AG09309 (cell line): ENCODE data around the gene PBX2.

Source experiments
- DNase-seq: peaks from one replicate; pipeline ENCODE4 v3.0.0-alpha.2; 2010; ENCODE audit warnings: low read depth
- H3K4me3 ChIP-seq: 2 replicates; pipeline ENCODE4 v1.5.1; 2011; ENCODE audit warnings: mild to moderate bottlenecking, low read depth, low read length, moderate library complexity; ENCODE audit not compliant: control insufficient read depth
- CTCF ChIP-seq: IDR thresholded peaks from 2 replicates; pipeline ENCODE4 v1.5.1; 2011; ENCODE audit warnings: mild to moderate bottlenecking, low read depth, low read length, inconsistent platforms; ENCODE audit not compliant: insufficient read depth, control insufficient read depth; ENCODE audit errors: missing control alignments

PBX2 gene

DNA sequence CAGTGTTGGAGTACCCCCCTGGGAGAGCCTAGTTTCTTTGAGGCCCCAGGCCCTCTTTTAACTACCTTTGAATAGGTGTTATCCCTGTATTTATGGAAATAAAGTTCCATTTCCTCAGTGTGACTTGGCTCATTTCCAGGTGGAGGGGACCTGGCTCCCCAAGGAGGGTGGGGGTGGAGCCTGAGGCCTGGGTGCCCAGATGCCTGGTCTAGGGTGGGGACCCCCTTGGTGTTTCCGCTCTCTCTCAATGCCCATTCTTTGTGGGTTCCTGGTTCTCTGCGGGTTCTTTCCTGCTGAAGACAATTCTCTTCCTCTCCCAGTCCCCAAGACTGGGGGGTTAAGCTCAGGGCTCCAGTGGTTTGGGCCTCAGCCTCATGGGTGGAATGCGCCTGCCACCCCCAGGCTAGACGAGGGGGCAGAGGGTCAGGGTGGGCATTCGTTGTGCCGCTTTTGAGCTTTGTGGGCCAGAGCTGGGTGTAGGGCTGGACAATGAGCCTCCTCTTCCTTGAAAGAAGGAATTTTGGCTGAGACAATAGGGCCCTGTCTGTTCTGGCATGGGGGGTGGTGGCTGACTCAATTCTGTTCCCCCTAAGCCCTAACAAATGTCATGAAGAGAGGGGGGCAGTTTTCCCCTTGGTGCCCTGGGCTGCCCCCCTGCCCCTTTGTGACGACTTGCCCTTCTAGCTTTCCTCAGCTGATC is 26.3 kb downstream of the PBX2 start:
- no peak overlapping the region for H3K4me3 ChIP-seq
- DNase-seq = no peak
- no peak for TF ChIP-seq CTCF

DNA sequence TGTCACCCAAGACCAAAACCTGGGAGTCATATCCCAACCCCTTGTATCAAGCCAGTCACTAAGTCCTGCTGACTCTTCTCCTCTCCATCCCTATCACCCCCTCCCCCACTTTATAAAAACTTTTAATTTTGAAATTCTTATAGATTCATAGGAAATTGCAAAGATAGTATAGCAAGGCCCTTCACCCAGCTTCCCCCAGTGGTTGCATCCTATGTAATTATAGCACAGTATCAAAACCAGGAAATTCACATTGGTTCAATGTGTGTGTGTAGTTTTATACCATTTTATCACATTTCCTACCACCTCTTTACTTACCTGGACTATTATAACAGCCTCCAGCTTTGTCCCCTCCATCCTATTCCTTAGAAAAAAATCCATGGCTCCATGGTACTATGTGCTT is 31.9 kb downstream of the PBX2 start:
- DNase-seq = no peak
- no peak for TF ChIP-seq CTCF

GRCh38 chr6:32156891-32157290 is 33.1 kb downstream of the PBX2 start:
- DNase-seq = no peak
- H3K4me3 ChIP-seq = no peak overlapping the region

More for the DNA sequence above, 31.9 kb downstream of the PBX2 start:
- no peak overlapping the region for H3K4me3 ChIP-seq

DNA sequence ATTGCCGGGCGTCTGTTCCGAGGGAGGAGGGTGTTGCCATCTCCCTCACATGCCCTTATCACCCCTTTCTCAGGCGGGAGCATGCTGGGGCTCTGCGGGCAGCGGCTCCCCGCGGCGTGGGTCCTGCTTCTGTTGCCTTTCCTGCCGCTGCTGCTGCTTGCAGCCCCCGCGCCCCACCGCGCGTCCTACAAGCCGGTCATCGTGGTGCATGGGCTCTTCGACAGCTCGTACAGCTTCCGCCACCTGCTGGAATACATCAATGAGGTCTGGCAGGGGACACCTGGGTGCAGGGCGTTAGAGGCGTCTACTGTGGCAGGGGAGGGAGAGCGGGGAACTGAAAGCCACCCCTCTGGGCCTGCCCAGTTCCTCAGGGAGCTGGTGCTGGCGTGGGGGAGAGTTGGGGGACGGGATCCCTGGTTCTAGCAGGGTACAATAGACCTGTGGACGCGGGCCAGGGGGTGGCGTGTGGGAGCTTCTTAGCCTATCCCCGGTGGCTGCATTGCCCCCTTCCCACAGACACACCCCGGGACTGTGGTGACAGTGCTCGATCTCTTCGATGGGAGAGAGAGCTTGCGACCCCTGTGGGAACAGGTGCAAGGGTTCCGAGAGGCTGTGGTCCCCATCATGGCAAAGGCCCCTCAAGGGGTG is 35.4 kb downstream of the PBX2 start:
- H3K4me3 ChIP-seq = peak overlapping the region; percentile 80
- TF ChIP-seq CTCF = peak; percentile 57
- DNase-seq = no peak

More at GRCh38 chr6:32156891-32157290, 33.1 kb downstream of the PBX2 start:
- no peak for TF ChIP-seq CTCF

GRCh38 chr6:32153564-32154513 is 36.2 kb downstream of the PBX2 start, which contains the start of gene PPT2:
TSS of gene PPT2 (plus strand) at chr6:32154141. CDS start at chr6:32154595, 454 bp downstream.
- H3K4me3 ChIP-seq = peak within 1 kb of the TSS; percentile 80
- peak; percentile 38 for TF ChIP-seq CTCF
- DNase-seq = peak; percentile 68
